GM10248 (cell line): ENCODE results near the gene PIP5K1C.

ENCODE experiments used
- CTCF ChIA-PET: fragments of 300-600 bp; sonication (Branson Sonifier 250); formaldehyde crosslinking; extraction: SDS; loops from one replicate; lab custom pipeline; 2021; ENCODE audit warnings: antibody characterized with exemption; lab: Yijun Ruan, JAX
- POLR2A ChIA-PET: fragments of 350-650 bp; sonication (Branson Sonifier 250); formaldehyde crosslinking; extraction: SDS; loops from one replicate; lab custom pipeline; 2020; ENCODE audit warnings: antibody characterized with exemption; lab: Yijun Ruan, JAX
- DNase-seq: peaks from one replicate; pipeline ENCODE4 v3.0.0; 2012; ENCODE audit errors: extremely low spot score
- TF ChIP-seq, protein P1 (sequence below): IDR thresholded peaks from 2 replicates; pipeline ENCODE4 v1.5.1; 2012; ENCODE audit warnings: mild to moderate bottlenecking, low read depth; ENCODE audit errors: extremely low read depth, missing control alignments, control extremely low read depth

Gene PIP5K1C

DNA sequence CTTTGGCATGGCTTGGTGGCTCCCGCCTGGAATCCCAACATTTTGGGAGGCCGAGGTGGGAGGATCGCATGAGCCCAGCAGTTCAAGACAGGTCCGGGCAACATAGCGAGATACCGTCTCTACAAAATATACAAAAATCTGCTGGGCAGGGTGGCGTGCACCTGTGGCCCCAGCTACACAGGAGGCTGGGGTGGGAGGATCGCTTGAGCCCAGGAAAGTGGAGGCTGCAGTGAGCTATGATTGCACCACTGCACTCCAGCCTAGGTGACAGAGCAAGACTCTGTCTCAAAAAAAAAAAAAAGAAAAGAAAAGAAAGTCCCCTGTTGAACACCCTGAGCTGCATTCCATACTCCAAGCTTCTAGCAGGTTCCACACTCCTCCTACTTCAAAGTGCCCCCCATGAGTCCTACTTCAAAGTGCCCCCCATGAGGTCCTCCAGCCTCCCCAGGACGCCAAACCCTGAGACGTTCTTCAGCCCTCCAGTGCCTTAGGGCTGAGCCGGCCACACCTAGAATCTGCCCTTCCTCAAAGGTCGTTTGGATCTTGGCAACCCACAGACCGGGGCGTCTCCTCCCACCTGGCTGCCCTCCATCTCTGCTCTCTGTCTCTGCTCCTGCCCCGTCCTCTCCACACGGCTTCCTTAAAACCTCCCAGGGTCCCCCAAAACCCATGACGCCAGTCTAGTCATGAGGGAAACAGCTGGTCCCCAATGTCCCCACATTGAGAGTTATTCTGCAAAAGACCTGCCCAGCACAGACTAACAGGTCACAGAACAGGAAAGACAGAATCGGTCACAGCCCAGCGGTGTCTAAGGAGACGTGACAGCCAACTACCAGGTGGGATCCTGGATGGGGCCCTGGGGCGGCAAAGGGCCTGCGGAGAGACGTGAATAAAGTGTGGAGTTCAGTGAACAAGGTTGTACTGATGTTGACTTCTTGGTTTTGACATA is 12.7 kb upstream of the PIP5K1C start:
- CTCF ChIA-PET = interaction anchor here (0.7 kb wide), 1 partner anchor 167 kb away, joined by 3 read pairs; no protein-coding TSS in a partner anchor
- POLR2A ChIA-PET = no interaction called here
- TF ChIP-seq, protein P1, sequence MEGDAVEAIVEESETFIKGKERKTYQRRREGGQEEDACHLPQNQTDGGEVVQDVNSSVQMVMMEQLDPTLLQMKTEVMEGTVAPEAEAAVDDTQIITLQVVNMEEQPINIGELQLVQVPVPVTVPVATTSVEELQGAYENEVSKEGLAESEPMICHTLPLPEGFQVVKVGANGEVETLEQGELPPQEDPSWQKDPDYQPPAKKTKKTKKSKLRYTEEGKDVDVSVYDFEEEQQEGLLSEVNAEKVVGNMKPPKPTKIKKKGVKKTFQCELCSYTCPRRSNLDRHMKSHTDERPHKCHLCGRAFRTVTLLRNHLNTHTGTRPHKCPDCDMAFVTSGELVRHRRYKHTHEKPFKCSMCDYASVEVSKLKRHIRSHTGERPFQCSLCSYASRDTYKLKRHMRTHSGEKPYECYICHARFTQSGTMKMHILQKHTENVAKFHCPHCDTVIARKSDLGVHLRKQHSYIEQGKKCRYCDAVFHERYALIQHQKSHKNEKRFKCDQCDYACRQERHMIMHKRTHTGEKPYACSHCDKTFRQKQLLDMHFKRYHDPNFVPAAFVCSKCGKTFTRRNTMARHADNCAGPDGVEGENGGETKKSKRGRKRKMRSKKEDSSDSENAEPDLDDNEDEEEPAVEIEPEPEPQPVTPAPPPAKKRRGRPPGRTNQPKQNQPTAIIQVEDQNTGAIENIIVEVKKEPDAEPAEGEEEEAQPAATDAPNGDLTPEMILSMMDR = no peak
- DNase-seq = no peak

GRCh38 chr19:3710265-3710812 is 10.1 kb upstream of the PIP5K1C start:
- ChIA-PET POLR2A (no interaction called here), CTCF (interaction anchor here (0.8 to 3.3 kb wide), 5 partner anchors 8 to 120 kb away, joined by 3 to 13 read pairs (median 3); partner anchors contain the start of gene PIP5K1C)
- TF ChIP-seq, protein P1 = no peak
- DNase-seq = no peak

DNA sequence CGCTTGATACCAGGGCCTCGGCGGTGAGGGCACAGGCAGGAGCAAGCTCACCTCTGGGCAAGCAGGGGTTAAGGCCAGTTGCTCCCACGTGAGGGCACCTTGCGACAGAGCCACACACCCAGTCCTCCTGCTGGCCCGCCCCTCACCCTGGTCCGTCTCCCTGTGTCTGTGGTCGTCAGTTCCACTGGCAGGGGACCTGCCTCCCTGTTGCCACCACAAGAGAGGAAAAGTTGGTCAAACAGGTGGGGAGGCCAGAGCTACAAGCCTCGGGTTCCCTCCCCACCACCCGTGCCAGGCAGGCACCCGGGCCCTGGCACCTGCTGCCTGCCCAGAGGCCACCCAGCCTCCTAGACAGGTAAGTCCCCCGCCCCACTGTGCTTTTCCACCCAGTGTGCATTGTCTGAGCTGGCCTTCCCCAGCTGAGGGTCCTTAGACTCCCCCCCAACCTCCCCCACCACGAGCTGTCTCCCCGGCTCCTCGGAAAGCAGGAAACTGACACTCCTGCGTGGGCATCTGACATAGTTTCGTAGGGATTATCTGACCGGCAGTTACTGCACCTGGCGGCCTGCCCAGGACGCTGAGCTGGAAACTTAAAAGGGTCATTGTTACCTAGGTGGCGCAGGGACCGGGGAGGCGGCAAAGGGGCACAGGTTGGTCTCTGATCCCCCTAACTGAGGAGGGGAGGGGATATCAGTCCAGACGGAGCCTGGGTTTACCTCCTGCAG is 8.1 kb upstream of the PIP5K1C start, which contains the start of gene TJP3:
TSS of gene TJP3 (plus strand) at position 178 of the 725 bp plus-strand sequence. CDS start 20,049 bp downstream, outside the sequence.
- DNase-seq = no peak
- ChIA-PET POLR2A (no interaction called here), CTCF (interaction anchor here (1.7 to 12.8 kb wide), 4 partner anchors 10 to 164 kb away, joined by 4 to 148 read pairs (median 12); no protein-coding TSS in a partner anchor)
- TF ChIP-seq, protein P1 = no peak

DNA sequence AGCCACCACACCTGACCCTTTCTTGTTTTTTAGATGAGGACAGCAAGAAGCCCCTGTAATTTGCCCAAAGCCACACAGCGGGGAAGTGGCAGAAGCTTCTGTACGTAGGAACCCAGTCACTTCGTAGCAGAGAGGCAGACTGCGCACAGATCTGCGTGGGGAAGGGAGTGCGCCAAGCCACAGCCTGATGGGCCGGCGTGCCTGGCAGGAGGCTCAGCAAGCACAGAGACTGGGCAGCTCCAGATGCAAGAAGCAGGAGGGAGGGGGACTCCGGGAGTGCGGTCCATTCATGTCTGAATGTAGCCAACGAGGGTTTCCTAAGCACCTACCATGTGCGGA is 7.6 kb upstream of the PIP5K1C start:
- no peak for DNase-seq
- TF ChIP-seq, protein P1 = no peak
- ChIA-PET CTCF (interaction anchor here (1.6 to 12.8 kb wide), 5 partner anchors 10 to 163 kb away, joined by 4 to 148 read pairs (median 10); no protein-coding TSS in a partner anchor), POLR2A (no interaction called here)

DNA sequence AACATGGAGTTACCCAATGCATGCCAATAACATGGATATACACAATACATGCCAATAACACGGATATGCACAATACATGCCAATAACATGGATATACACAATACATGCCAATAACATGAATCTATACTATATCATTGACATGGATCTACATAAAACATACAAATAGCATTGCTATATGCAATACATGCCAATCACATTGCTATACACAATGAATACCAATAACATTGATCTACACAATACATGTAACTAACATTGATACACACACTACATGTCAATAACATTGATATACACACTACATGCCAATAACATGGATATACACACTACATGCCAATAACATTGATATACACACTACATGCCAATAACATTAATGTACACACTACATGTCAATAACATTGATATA is 932 bp upstream of the PIP5K1C start:
- TF ChIP-seq, protein P1 = no peak
- ChIA-PET CTCF (interaction anchor here (1.1 to 12.8 kb wide), 7 partner anchors 9 to 53 kb away, joined by 4 to 148 read pairs (median 9); no protein-coding TSS in a partner anchor), POLR2A (no interaction called here)
- no peak for DNase-seq
